ENCODE data around the gene SEMA5B.

Gene SEMA5B

GRCh38 chr3:122890720-122891220, 136.8 kb downstream of the SEMA5B start:
- no peaks in the 10 kb centered on the region for H3K27me3 ChIP-seq (ENCODE audit: low read length)
- H3K9me2 ChIP-seq (replicated peaks; ENCODE audit: insufficient read depth, low read length): no peaks in the 10 kb centered on the region
- H4K20me1 ChIP-seq (ENCODE audit: low read depth, low read length): no peaks in the 10 kb centered on the region
- no peak overlapping the region for H3K9ac ChIP-seq (ENCODE audit: low read length)
- no peak overlapping the region for H3K4me2 ChIP-seq (ENCODE audit: low read depth, low read length, poor library complexity, severe bottlenecking)
- TF ChIP-seq, protein P1, sequence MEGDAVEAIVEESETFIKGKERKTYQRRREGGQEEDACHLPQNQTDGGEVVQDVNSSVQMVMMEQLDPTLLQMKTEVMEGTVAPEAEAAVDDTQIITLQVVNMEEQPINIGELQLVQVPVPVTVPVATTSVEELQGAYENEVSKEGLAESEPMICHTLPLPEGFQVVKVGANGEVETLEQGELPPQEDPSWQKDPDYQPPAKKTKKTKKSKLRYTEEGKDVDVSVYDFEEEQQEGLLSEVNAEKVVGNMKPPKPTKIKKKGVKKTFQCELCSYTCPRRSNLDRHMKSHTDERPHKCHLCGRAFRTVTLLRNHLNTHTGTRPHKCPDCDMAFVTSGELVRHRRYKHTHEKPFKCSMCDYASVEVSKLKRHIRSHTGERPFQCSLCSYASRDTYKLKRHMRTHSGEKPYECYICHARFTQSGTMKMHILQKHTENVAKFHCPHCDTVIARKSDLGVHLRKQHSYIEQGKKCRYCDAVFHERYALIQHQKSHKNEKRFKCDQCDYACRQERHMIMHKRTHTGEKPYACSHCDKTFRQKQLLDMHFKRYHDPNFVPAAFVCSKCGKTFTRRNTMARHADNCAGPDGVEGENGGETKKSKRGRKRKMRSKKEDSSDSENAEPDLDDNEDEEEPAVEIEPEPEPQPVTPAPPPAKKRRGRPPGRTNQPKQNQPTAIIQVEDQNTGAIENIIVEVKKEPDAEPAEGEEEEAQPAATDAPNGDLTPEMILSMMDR (IDR thresholded peaks at IDR 0.05; ENCODE audit: insufficient read depth, low read length, poor library complexity, severe bottlenecking): no peak
- TF ChIP-seq EZH2phosphoT487 (conservative IDR thresholded peaks at IDR 0.05; ENCODE audit: low read length): no peak
- H2AFZ ChIP-seq (ENCODE audit: low read depth, low read length, severe bottlenecking): no peak overlapping the region
- H3K36me3 ChIP-seq (ENCODE audit: low read length): no peaks in the 10 kb centered on the region
- H3K9me3 ChIP-seq (ENCODE audit: insufficient read depth, low read length): no peaks in the 10 kb centered on the region
- H3K4me3 ChIP-seq (ENCODE audit: insufficient read depth, low read length, poor library complexity, severe bottlenecking): no peak overlapping the region
- no peaks in the 10 kb centered on the region for H3F3A ChIP-seq (ENCODE audit: insufficient read depth)
- no peaks in the 10 kb centered on the region for H3K79me2 ChIP-seq (ENCODE audit: insufficient read depth, low read length)
- H3K27ac ChIP-seq (ENCODE audit: low read depth, low read length): no peak overlapping the region

- no peak overlapping the region for H2AFZ ChIP-seq (ENCODE audit: low read depth, low read length, severe bottlenecking)
- H3K27me3 ChIP-seq (ENCODE audit: low read length): no peaks in the 10 kb centered on the region
- TF ChIP-seq EZH2phosphoT487 (conservative IDR thresholded peaks at IDR 0.05; ENCODE audit: low read length): no peak
- TF ChIP-seq, protein P1 (IDR thresholded peaks at IDR 0.05; ENCODE audit: insufficient read depth, low read length, poor library complexity, severe bottlenecking): no peak
- no peaks in the 10 kb centered on the region for H3K9me3 ChIP-seq (ENCODE audit: insufficient read depth, low read length)
- no peaks in the 10 kb centered on the region for H3K36me3 ChIP-seq (ENCODE audit: low read length)
- no peak overlapping the region for H3K4me2 ChIP-seq (ENCODE audit: low read depth, low read length, poor library complexity, severe bottlenecking)
- H3F3A ChIP-seq (ENCODE audit: insufficient read depth): no peaks in the 10 kb centered on the region
- no peaks in the 10 kb centered on the region for H3K9me2 ChIP-seq (replicated peaks; ENCODE audit: insufficient read depth, low read length)
- H4K20me1 ChIP-seq (ENCODE audit: low read depth, low read length): no peaks in the 10 kb centered on the region
- no peak overlapping the region for H3K4me3 ChIP-seq (ENCODE audit: insufficient read depth, low read length, poor library complexity, severe bottlenecking)
- H3K79me2 ChIP-seq (ENCODE audit: insufficient read depth, low read length): no peaks in the 10 kb centered on the region
- no peak overlapping the region for H3K27ac ChIP-seq (ENCODE audit: low read depth, low read length)
- H3K9ac ChIP-seq (ENCODE audit: low read length): no peak overlapping the region
Observed at GRCh38 chr3:122890077-122890719, 137.4 kb downstream of the SEMA5B start.

DNA sequence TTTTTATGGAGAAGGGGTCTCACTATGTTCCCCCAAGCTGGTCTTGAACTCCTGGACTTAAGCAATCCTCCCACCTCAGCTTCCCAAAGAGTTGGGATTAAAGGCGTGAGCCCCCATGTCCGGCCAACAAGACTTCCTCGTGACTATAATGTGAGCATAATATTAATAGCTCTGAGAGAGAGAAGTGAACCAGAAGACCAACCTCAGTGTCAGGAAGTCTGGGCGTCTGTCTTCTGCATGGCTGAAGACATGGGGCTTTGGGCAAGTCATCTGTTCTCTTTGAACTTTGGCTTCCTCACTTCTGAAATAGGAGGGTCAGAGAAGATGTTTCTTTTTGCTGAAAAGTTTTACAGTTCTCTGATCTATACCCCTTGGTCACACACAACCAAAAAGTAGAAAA, 140.6 kb downstream of the SEMA5B start:
- Histone ChIP-seq H3K27me3 (ENCODE audit: low read length) (no peaks in the 10 kb centered on the region), H3K9me3 (ENCODE audit: insufficient read depth, low read length) (no peaks in the 10 kb centered on the region), H3K4me2 (ENCODE audit: low read depth, low read length, poor library complexity, severe bottlenecking) (no peak overlapping the region), H4K20me1 (ENCODE audit: low read depth, low read length) (no peaks in the 10 kb centered on the region), H3K36me3 (ENCODE audit: low read length) (no peaks in the 10 kb centered on the region), H3K4me3 (ENCODE audit: insufficient read depth, low read length, poor library complexity, severe bottlenecking) (no peak overlapping the region), H3K79me2 (ENCODE audit: insufficient read depth, low read length) (no peaks in the 10 kb centered on the region), H2AFZ (ENCODE audit: low read depth, low read length, severe bottlenecking) (no peak overlapping the region), H3F3A (ENCODE audit: insufficient read depth) (no peaks in the 10 kb centered on the region), H3K9me2 (replicated peaks; ENCODE audit: insufficient read depth, low read length) (no peaks in the 10 kb centered on the region), H3K9ac (ENCODE audit: low read length) (no peak overlapping the region), H3K27ac (ENCODE audit: low read depth, low read length) (no peak overlapping the region)
- TF ChIP-seq EZH2phosphoT487 (conservative IDR thresholded peaks at IDR 0.05; ENCODE audit: low read length): no peak
- TF ChIP-seq, protein P1 (IDR thresholded peaks at IDR 0.05; ENCODE audit: insufficient read depth, low read length, poor library complexity, severe bottlenecking): no peak
